ENCODE measurements around the gene RMI2. TPM values are rescaled to one million over a fixed set of nuclear protein-coding genes. Genes with fewer than 3 reads are reported as not detected.
A peak's percentile ranks its signal among the peaks of the same experiment; 100 is the strongest.

The RMI2 gene
- total RNA-seq, 1 donor from 2014 or later = 0.76 TPM

GRCh38 chr16:11346700-11347319 lies 1.6 kb downstream of the RMI2 start:
- ATAC-seq (no peak), DNase-seq (ENCODE audit: missing footprints) (no peak)
- intact Hi-C loops (cut with DNase I) = no loop called here

- ATAC-seq (no peak), DNase-seq (ENCODE audit: missing footprints) (no peak)
- intact Hi-C loops (cut with DNase I) = no loop called here
Observed at GRCh38 chr16:11347831-11348230, 2.6 kb downstream of the RMI2 start.

DNA sequence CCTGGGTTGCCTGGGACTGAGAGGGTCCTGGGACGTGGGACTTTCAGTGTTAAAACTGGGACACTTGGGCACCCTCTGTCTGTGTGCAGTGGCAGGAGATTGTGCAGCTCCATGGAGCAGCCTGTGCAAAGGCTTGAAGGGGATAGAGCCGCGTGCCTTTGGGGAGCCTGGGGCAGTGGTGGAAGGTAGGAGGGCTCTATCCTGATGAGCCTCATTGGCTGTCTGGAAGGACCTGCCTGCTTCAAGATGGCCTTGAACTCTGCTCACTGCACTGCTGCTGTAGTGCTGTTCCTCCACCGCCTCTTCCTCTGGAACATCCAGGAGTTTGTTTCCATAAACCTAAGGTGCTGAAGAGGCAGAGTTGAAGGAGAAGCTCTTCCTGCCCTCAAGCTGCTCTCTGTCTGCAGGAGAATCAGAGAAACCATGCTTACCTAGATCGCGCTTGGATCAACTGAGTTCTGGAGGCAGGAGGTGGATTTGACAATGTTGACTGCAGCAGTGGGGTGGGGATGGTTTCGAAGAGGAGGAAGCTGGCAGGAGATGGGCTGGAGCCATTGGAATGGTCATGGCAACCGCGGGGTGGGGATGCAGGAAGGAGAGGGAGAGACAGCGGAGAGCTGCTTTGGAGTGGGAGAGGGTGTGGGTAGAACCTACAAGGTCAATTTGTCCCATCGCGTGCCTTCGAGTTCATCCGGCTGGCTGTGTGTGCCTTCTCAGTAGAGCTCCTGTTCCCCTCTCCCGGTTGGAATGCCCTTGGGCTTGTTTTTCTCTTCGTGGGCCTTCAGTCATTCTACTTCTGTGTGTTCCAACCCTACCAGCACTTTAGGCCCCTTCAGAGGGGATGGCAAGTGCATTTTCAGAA lies 3.7 kb downstream of the RMI2 start:
- DNase-seq (ENCODE audit: missing footprints) (no peak), ATAC-seq (no peak)
- intact Hi-C loops (cut with DNase I) = no loop called here

DNA sequence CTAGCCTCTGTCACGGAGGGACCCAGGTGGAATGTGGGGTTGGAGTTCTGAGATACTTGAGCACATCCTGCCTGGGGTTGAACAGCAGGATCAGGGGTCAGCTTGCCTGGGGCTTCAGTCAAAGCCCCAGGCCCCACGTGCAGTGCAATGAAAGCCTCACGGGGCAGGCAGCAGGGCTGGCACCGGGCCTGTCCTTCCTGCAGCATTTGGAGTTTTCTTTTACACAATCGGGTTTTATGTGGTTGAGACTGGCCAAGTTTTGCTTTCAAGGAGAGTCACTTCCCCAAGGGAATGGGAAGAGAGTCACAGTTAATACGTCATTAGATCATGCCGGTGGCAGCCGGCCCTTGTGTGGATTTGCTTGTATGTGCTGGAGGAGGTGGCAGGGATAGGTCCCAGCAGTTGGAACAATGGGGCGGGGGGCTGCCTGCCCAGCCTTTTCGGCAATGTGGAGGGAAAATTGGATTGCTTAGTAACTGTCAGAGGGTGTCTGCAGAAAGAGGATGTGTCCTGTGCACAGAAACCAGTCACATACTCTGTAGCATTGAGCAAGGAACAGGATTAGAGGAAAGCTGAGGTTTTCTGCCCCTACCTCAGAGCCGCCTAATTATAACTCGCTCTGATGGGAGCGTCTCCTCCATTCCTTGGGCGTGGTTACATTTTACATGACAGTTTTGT lies 4.5 kb downstream of the RMI2 start:
- intact Hi-C loops (cut with DNase I) = no loop called here
- DNase-seq (ENCODE audit: missing footprints) (peak; percentile 81), ATAC-seq (peak; percentile 62)

DNA sequence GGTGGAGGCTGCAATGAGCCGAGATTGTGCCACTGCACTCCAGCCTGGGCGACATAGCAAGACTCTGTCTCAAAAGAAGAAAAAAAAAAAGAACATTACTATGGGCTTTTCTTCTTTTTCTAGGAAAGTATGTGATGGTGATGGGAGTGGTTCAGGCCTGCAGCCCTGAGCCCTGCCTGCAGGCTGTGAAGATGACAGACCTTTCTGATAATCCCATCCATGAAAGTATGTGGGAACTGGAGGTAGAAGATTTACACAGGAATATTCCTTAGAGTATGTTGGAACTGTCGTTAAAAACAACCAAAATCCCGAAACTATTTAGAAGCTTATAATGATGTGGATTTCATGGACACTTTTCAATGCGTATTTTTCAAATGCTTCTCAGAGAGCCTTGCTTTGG lies 5.3 kb downstream of the RMI2 start:
- intact Hi-C loops (cut with DNase I) = no loop called here
- ATAC-seq (no peak), DNase-seq (ENCODE audit: missing footprints) (no peak)

- DNase-seq (ENCODE audit: missing footprints) (no peak), ATAC-seq (no peak)
- intact Hi-C loops (cut with DNase I) = no loop called here
Observed at GRCh38 chr16:11350921-11351335, 5.7 kb downstream of the RMI2 start.

DNA sequence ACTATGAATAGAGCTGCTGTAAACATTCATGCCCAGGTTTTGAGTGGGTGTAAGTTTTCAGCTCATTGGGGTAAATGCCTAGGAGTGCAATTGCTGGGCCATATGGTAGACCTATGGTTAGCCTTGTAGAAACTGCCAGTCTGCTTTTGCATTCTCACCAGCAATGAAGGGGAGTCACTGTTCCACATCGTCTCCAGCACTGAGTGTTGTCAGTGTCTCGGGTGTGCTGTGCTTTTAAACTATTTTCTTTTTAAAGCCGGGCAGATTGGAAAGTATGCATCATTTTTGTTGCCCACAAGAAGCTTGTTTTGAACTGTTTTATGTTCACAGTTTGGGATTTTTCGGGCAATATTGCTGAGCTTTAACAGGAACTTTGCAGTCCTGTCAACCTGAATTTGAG lies 7.9 kb downstream of the RMI2 start:
- intact Hi-C loops (cut with DNase I) = no loop called here
- DNase-seq (ENCODE audit: missing footprints) (no peak), ATAC-seq (no peak)

GRCh38 chr16:11354407-11354732 lies 9.1 kb downstream of the RMI2 start:
- no peak for ATAC-seq
- no peak for DNase-seq (ENCODE audit: missing footprints)
- intact Hi-C loops (cut with DNase I) = no loop called here

GRCh38 chr16:11354733-11355574 lies 9.7 kb downstream of the RMI2 start:
- intact Hi-C loops (cut with DNase I) = loop anchor here (5.0 kb wide), 1 partner anchor 58 kb away; no protein-coding TSS in a partner anchor
- ATAC-seq (no peak), DNase-seq (ENCODE audit: missing footprints) (no peak)

- no peak for ATAC-seq
- intact Hi-C loops (cut with DNase I) = loop anchor here (2.0 to 5.0 kb wide), 2 partner anchors 59 to 385 kb away; no protein-coding TSS in a partner anchor
Observed at GRCh38 chr16:11355862-11356261, 10.6 kb downstream of the RMI2 start.

GRCh38 chr16:11356573-11357331 lies 11.5 kb downstream of the RMI2 start:
- peak; percentile 58 for ATAC-seq
- peak; percentile 84 for DNase-seq (ENCODE audit: missing footprints)
- intact Hi-C loops (cut with DNase I) = loop anchor here (1.0 to 5.0 kb wide), 3 partner anchors 59 to 386 kb away; partner anchors contain the start of gene SOCS1

More at GRCh38 chr16:11355862-11356261, 10.6 kb downstream of the RMI2 start:
- DNase-seq (ENCODE audit: missing footprints) = no peak

- no peak for ATAC-seq
- intact Hi-C loops (cut with DNase I) = loop anchor here (5.0 kb wide), 1 partner anchor 61 kb away; no protein-coding TSS in a partner anchor
- no peak for DNase-seq (ENCODE audit: missing footprints)
Observed at GRCh38 chr16:11358531-11358930, 13.3 kb downstream of the RMI2 start.

DNA sequence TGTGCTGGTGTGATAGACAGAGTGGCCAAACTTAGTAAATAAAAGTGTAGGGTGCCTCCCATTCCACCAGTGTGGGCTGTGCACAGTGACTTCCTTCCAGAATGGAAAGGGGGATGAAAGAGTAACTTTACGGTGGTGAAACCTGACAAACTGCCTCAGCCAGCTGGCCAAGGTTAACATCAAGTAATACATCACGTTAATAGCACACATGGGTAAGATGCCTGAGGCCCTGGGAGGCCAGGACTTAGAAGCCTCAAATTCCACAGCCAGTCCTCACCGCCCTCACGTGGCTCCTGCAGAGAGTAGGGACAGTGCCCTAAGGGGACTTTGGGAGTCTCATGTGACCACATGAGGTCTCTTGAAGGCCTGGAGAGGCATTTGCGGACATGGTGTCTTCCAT lies 14.1 kb downstream of the RMI2 start:
- ATAC-seq (no peak), DNase-seq (ENCODE audit: missing footprints) (no peak)
- intact Hi-C loops (cut with DNase I) = loop anchor here (5.0 kb wide), 1 partner anchor 62 kb away; no protein-coding TSS in a partner anchor

- no peak for DNase-seq (ENCODE audit: missing footprints)
- ATAC-seq = no peak
- intact Hi-C loops (cut with DNase I) = no loop called here
Observed at GRCh38 chr16:11360641-11361373, 15.5 kb downstream of the RMI2 start.

GRCh38 chr16:11361701-11362451 lies 16.6 kb downstream of the RMI2 start:
- intact Hi-C loops (cut with DNase I) = no loop called here
- no peak for DNase-seq (ENCODE audit: missing footprints)

DNA sequence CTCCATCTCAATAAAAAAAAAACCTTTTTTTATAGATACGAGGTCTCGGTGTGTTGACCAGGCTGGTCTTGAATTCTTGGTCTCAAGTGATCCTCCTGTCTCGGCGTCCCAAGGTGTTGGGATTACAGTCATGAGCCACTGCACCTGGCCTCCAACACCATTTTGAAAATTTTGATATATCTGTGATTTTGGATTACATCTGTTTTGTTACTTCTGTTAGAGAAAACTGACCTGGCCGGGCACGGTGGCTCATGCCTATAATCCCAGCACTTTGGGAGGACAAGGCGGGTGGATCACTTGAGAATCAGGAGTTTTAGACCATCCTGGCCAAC lies 18.6 kb downstream of the RMI2 start:
- no peak for DNase-seq (ENCODE audit: missing footprints)
- no peak for ATAC-seq
- intact Hi-C loops (cut with DNase I) = no loop called here

More at GRCh38 chr16:11361701-11362451, 16.6 kb downstream of the RMI2 start:
- ATAC-seq = no peak

- intact Hi-C loops (cut with DNase I) = no loop called here
- no peak for ATAC-seq
- no peak for DNase-seq (ENCODE audit: missing footprints)
Observed at GRCh38 chr16:11367483-11367906, 22.2 kb downstream of the RMI2 start.
